NCI-H82 treated with DMSO at 0.1 percent for 48 hours (cell line): Measurements from ENCODE around the gene UFD1.
A peak's percentile ranks its signal among the peaks of the same experiment; 100 is the strongest.

Source experiments
- DNase-seq: peaks from one replicate; lab custom pipeline; 2025; ENCODE audit not compliant: unreplicated experiment; lab: John Stamatoyannopoulos, UW

The UFD1 gene

GRCh38 chr22:19497245-19497644 lies 18.3 kb upstream of the UFD1 start:
- no peak for DNase-seq

GRCh38 chr22:19496324-19496630 lies 17.3 kb upstream of the UFD1 start:
- DNase-seq, result no peak

- DNase-seq, result no peak
These were observed 16.8 kb upstream of the UFD1 start for GRCh38 chr22:19495562-19496323.

GRCh38 chr22:19494676-19495173 lies 15.7 kb upstream of the UFD1 start:
- DNase-seq, result no peak

GRCh38 chr22:19494001-19494560 lies 15.1 kb upstream of the UFD1 start:
- no peak for DNase-seq

GRCh38 chr22:19492504-19493174 lies 13.6 kb upstream of the UFD1 start:
- DNase-seq, result no peak

GRCh38 chr22:19490628-19491230 lies 11.7 kb upstream of the UFD1 start:
- no peak for DNase-seq

- no peak for DNase-seq
These were observed 10.2 kb upstream of the UFD1 start for GRCh38 chr22:19488884-19489843.

GRCh38 chr22:19488285-19488684 lies 9.3 kb upstream of the UFD1 start:
- no peak for DNase-seq

GRCh38 chr22:19483481-19484244 lies 4.7 kb upstream of the UFD1 start:
- DNase-seq, result no peak

GRCh38 chr22:19482297-19482696 lies 3.3 kb upstream of the UFD1 start:
- no peak for DNase-seq

- DNase-seq, result no peak
These were observed 1.8 kb upstream of the UFD1 start for GRCh38 chr22:19480789-19481188.

- DNase-seq, result no peak
These were observed 1.2 kb upstream of the UFD1 start for GRCh38 chr22:19480173-19480568.

- peak; percentile 94 for DNase-seq
These were observed 571 bp upstream of the UFD1 start, which contains the start of gene CDC45 for GRCh38 chr22:19479355-19480172. CDC45 (plus strand) TSS chr22:19479920; CDS start chr22:19479969, 49 bp downstream.

- DNase-seq, result no peak
These were observed 720 bp downstream of the UFD1 start for GRCh38 chr22:19478045-19478900.

GRCh38 chr22:19477321-19478044 lies 1.5 kb downstream of the UFD1 start:
- no peak for DNase-seq

- no peak for DNase-seq
These were observed 3.0 kb downstream of the UFD1 start for GRCh38 chr22:19476023-19476422.
